ENCODE data around the gene GPR84. TPM values are rescaled to one million over a fixed set of nuclear protein-coding genes. Genes with fewer than 3 reads are reported as not detected.

GPR84 gene
- total and polyA plus RNA-seq, 2 of the 8 experiments (the other 6 are each of a cell fraction or from before 2014, with no cell fraction given), result 0.09 TPM; not detected in 1

- Histone ChIP-seq H3K4ac (replicated peaks; ENCODE audit: insufficient read length, low read depth, low read length) (no peak overlapping the region), H4K91ac (replicated peaks; ENCODE audit: insufficient read length, low read length) (no peak overlapping the region), H4K20me1 (replicated peaks in 1 of 2; ENCODE audit: control insufficient read depth in 1 of 2, insufficient read depth in 2 of 2, low read length in 2 of 2) (peaks cover 10 to 11% of the 10 kb centered on the region in 2 experiments), H3K9me3 (ENCODE audit: insufficient read depth in 2 of 2, low read depth in 1 of 2, low read length in 1 of 2) (no peaks in the 10 kb centered on the region), H3K36me3 (ENCODE audit: control insufficient read depth in 2 of 4, insufficient read depth in 4 of 4, low read length in 3 of 4) (peaks cover 0 to 12% (median 5%) of the 10 kb centered on the region in 4 experiments; a peak in 4 of 8 replicates), H3K79me2 (ENCODE audit: control insufficient read depth in 1 of 2, insufficient read depth in 2 of 2, low read length in 2 of 2) (no peaks in the 10 kb centered on the region), H3K4me3 (ENCODE audit: extremely low read depth in 1 of 4, insufficient read depth in 2 of 4, low read depth in 3 of 4, low read length in 4 of 4) (no peak overlapping the region), H3K27me3 (replicated peaks in 1 of 4; ENCODE audit: control insufficient read depth in 3 of 4, extremely low read depth in 1 of 4, insufficient read depth in 3 of 4, low read length in 3 of 4) (peaks cover 0 to 3% (median 1%) of the 10 kb centered on the region in 4 experiments; a peak in 2 of 7 replicates), H3K14ac (ENCODE audit: insufficient read length) (no peak overlapping the region), H2AK5ac (ENCODE audit: low read depth, low read length) (no peak overlapping the region), H3K4me2 (ENCODE audit: insufficient read depth in 1 of 2, low read depth in 2 of 2, low read length in 2 of 2) (no peak overlapping the region), H3K27ac (ENCODE audit: low read depth, low read length) (no peak overlapping the region), H2BK12ac (ENCODE audit: low read depth, low read length) (no peak overlapping the region), H2BK5ac (ENCODE audit: low read depth, low read length) (no peak overlapping the region), H2BK120ac (replicated peaks; ENCODE audit: low read depth, low read length) (no peak overlapping the region), H3K23ac (ENCODE audit: insufficient read length) (no peak overlapping the region), H4K8ac (ENCODE audit: extremely low read depth, insufficient read depth, low read length) (no peak overlapping the region), H4K5ac (ENCODE audit: insufficient read length, low read depth, low read length) (no peak overlapping the region), H2BK20ac (ENCODE audit: low read length) (no peak overlapping the region), H3K56ac (replicated peaks; ENCODE audit: insufficient read length, low read depth, low read length) (no peak overlapping the region), H3K9ac (replicated peaks in 1 of 4; ENCODE audit: extremely low read depth in 1 of 4, low read depth in 3 of 4, low read length in 3 of 4) (no peak overlapping the region), H2AFZ (ENCODE audit: low read length) (no peak overlapping the region), H3K23me2 (ENCODE audit: low read depth, low read length) (peaks cover 2% of the 10 kb centered on the region; the same call in 1 of the 2 replicates), H3K18ac (ENCODE audit: extremely low read depth, low read length) (no peak overlapping the region), H3K79me1 (ENCODE audit: low read depth, low read length) (0 out of 2 replicates have a peak, but pooled peaks cover 2% of the 10 kb centered on the region), H2BK15ac (ENCODE audit: low read length) (no peak overlapping the region), H3K4me1 (replicated peaks in 1 of 4; ENCODE audit: control insufficient read depth in 3 of 4, insufficient read depth in 4 of 4, low read length in 3 of 4) (peaks cover 0 to 11% (median 7%) of the 10 kb centered on the region in 4 experiments; a peak in 5 of 7 replicates)
- CTCF ChIA-PET (ENCODE audit: partially characterized antibody), result interaction anchor here (0.8 to 9.7 kb wide), 4 partner anchors 14 to 161 kb away, joined by 3 to 110 read pairs (median 4); no protein-coding TSS in a partner anchor
- WGBS, 2 experiments (ENCODE audit: extremely low coverage in 1 of 2, insufficient coverage in 1 of 2, insufficient read length in 1 of 2, insufficient replicate concordance in 2 of 2, low coverage in 1 of 2, low lambda C conversion rate in 2 of 2, missing lambda C conversion rate in 1 of 2), result 92% methylated on average over 2 of the region's 2 CpGs; no CpG with 5 or more reads in 1 of the 2 experiments
- no peak for TF ChIP-seq ASH2L (IDR thresholded peaks at IDR 0.05; ENCODE audit: low read length)
- TF ChIP-seq SRF (IDR thresholded peaks at IDR 0.05; ENCODE audit: low read depth, low read length), result no peak
- TF ChIP-seq GTF2F1 (IDR thresholded peaks at IDR 0.05; ENCODE audit: borderline replicate concordance, low read depth, low read length), result no peak
- no peak for TF ChIP-seq CEBPB (IDR thresholded peaks at IDR 0.05; ENCODE audit: low read depth, low read length)
- TF ChIP-seq RFX5 (IDR thresholded peaks at IDR 0.05; ENCODE audit: borderline replicate concordance, low read depth, low read length), result no peak
- no peak for TF ChIP-seq RNF2 (IDR thresholded peaks at IDR 0.05; ENCODE audit: borderline replicate concordance, low read depth, low read length, missing control alignments, poor library complexity, severe bottlenecking)
- no peak for TF ChIP-seq SP1 (IDR thresholded peaks at IDR 0.05; ENCODE audit: low read depth, low read length)
- TF ChIP-seq CHD2 (IDR thresholded peaks at IDR 0.05; ENCODE audit: low read length), result no peak
- no peak for TF ChIP-seq GABPA (IDR thresholded peaks at IDR 0.05; ENCODE audit: borderline replicate concordance, insufficient read depth, low read length)
- TF ChIP-seq TAF1 (IDR thresholded peaks at IDR 0.05; ENCODE audit: low read depth, low read length), result no peak
- TF ChIP-seq HDAC6 (IDR thresholded peaks at IDR 0.05; ENCODE audit: low read depth, low read length), result no peak
- TF ChIP-seq TEAD4 (IDR thresholded peaks at IDR 0.05; ENCODE audit: low read depth, low read length), result no peak
- POLR2A ChIA-PET (ENCODE audit: partially characterized antibody), result interaction anchor here (1.0 to 1.2 kb wide), 2 partner anchors 8 to 90 kb away, joined by 3 to 4 read pairs; no protein-coding TSS in a partner anchor
- FAIRE-seq, result no peak
- DNase-seq (ENCODE audit: low read depth in 1 of 2, low spot score in 2 of 2), result no peak
Observed at GRCh38 chr12:54377007-54377406, 12.7 kb upstream of the GPR84 start.

Data from H1 (cell line).